ENCODE measurements around the gene ZNF35.
A peak's percentile ranks its signal among the peaks of the same experiment; 100 is the strongest.
"Not testable (repeated sequence)": the region's sequence is repeated elsewhere in the genome, so short reads cannot be mapped to it uniquely, and the experiment has no call there.

ZNF35 gene

DNA sequence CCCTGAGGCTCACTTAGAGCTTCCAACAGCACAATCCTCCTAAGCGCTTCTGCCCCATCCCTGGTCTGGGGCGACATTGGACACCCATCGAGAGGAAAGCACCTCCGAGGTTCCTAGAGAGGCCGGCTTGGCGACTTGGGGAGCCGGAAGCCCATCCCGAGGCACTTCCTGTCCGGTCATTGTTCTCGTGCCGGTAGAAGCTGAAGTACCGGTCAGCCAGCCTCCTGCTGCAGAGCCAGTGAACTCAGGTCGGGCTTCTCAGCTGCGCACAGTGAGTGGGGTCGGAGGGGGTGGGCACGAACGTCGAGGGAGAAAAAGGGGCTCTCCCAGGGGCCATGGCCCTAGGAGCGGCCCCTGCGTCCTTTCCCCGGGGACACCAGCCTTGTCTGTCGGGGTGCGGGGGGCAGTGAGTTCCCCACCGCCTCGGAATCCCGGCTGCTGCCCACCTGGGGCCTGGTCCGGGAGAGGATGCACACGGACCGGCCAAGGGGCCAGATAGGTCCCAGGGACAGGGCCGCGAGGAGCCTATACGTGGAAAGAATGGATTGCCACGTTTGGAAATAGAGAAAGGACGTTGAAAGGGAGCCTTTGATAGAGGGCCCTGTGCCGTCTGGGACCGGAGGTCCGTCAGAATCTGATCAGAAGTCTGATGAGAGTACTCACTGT is at the start of gene ZNF35:
Gene ZNF35, plus strand, starts transcription at position 169 of the 666 bp plus-strand sequence. CDS start 2,336 bp downstream, outside the sequence.
- DNase-seq, result peak; percentile 4

DNA sequence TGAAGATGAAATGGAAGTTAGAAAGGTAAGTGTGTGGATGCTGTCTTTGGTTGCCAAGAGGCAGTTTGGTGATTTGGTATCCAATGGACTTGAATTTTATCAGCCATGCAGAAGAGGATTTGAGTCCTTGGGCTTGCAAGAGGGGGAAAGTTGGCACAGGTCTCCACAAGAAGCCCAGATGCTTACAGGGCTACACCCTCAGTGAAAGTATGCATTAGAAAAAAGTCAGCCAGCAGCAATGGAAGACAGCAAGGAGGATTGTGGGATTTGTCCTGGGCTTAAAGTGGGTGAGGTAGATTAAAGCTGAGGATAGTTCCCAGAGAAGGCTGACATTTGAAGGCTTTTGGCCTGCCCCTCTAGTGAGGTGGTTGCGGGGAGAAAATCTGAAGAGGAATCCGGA is 46.8 kb upstream of the ZNF35 start:
- no peak for DNase-seq

GRCh38 chr3:44612678-44613077 is 35.9 kb upstream of the ZNF35 start:
- no peak for DNase-seq

DNA sequence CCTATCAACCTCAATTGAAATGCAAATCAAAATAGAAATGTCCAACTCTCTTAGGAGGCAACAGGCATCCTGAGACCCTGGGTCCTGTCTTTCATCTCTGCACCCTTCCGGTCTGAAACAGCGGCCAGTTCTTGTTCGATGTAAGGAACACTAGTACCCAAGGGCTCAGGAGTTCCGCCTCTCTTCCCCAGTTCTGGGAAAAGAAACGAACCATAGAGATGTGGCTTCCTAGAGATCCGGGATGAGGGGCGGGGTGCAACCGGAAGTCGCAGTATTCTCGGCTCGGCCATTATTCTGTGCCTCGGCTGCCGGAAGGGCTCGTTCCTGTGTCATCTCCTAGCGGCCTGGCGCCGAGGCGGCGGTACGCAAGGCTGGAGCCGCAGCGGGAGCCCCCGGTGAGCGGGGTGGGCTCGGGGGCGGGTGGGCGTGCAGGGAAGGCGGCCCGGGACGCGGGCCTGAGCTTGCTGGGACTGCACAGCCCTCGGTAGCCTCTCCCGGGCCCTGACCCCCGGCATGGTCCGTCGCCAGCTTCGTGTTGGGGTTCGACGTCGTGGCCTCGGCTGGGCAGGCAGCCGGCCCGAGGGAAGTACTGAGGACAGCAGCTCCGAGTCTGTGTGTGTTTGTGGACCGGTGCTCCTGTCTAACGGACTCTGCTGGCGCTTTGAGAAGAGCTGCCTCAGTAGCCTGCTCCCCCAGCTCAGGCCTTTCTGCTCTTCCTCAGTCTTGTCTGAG is 23.6 kb upstream of the ZNF35 start, which contains the start of gene ZNF197:
Gene ZNF197, plus strand, starts transcription at position 288 of the 732 bp plus-strand sequence. CDS start 4,119 bp downstream, outside the sequence.
- DNase-seq, result peak; percentile 68

DNA sequence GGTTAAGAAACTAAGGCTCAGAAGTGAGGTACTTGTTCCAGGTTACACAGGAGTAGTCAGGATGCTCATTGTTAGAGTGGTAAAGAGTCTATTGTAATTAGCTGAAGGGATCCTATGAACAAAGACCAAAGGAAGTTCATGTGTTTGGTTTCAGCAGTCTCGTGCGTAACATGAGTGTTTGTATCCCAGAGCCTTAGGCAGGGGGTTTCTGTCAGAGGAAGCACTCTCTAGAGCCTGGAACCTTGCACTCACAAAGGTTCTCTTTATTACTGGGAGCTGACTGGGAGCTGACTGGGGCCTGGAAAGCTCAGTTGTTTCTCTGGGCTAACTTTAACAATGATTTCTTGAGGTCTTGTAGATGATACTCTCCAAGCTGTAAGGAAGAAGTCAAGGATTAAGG is 19.8 kb upstream of the ZNF35 start:
- no peak for DNase-seq

- DNase-seq, result no peak
Observed at GRCh38 chr3:44632193-44632592, 16.3 kb upstream of the ZNF35 start.

GRCh38 chr3:44642337-44642736 is 6.2 kb upstream of the ZNF35 start:
- DNase-seq, result no peak

DNA sequence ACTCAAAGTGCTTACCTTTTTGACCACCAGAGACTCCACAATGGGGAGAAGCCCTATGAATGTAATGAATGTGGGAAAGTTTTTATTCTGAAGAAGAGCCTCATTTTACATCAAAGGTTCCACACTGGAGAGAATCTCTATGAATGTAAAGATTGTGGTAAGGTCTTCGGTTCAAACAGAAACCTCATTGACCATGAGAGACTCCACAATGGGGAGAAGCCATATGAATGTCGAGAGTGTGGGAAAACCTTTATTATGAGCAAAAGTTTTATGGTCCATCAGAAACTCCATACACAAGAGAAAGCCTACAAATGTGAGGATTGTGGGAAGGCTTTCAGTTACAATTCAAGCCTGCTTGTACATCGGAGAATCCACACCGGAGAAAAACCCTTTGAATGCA is 5.5 kb upstream of the ZNF35 start:
- no peak for DNase-seq

DNA sequence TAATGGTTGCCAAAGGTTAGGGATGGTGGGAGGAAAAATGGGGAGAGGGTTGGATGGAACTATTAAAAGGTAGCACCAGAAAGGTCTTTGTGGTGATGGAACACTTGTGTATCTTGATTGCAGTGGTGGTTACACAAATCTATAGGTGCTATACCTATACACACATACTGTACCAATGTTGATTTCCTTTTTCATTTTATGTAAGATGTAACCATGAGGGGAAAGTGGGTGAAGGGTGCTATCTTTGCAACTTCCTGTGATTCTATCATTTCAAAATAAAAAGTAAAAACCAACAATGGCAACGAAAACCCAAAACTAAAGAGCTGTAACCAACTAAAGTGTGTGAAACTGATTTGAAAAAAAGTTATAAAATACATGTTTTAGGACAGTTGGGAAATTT is 761 bp upstream of the ZNF35 start:
- DNase-seq, result no peak

GRCh38 chr3:44649709-44650108 is 1.2 kb downstream of the ZNF35 start:
- DNase-seq, result no peak

- DNase-seq, result no peak
Observed at GRCh38 chr3:44654039-44654438, 5.5 kb downstream of the ZNF35 start.

DNA sequence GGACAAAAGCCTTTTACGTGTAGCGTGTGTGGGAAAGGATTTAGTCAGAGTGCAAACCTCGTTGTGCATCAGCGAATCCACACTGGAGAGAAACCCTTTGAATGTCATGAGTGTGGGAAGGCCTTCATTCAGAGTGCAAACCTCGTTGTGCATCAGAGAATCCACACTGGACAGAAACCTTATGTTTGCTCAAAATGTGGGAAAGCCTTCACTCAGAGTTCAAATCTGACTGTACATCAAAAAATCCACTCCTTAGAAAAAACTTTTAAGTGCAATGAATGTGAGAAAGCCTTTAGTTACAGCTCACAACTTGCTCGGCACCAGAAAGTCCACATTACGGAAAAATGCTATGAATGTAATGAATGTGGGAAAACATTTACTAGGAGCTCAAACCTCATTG is 10.5 kb downstream of the ZNF35 start:
- DNase-seq, result no peak

DNA sequence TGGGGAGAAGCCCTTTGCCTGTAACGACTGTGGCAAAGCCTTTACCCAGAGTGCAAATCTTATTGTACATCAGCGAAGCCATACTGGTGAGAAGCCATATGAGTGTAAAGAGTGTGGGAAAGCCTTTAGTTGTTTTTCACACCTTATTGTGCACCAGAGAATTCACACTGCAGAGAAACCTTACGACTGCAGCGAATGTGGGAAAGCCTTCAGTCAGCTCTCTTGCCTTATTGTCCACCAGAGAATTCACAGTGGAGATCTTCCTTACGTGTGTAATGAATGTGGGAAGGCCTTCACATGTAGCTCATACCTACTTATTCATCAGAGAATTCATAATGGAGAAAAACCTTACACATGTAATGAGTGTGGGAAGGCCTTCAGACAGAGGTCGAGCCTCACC is 10.9 kb downstream of the ZNF35 start:
- no peak for DNase-seq

DNA sequence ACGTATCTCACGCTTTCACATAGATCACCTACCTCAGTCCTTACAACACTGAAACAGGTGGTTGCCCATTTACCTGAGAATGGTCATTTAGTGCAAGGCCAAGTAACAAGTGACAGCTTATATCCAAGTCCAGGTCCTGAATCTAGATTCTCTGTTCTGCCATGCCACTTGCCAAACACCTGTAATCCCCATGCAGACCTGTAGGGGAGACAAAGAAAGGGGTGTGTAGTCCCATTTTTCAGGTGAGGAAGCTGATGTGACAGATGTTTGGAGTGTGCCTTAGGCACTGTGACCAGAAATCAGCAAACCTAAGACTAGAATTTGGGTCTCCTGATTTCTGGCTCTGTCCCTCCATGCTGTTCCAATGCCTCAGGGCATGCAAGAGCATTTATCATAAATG is 12.7 kb downstream of the ZNF35 start:
- DNase-seq, result no peak

- DNase-seq, result no peak
Observed at GRCh38 chr3:44665173-44665572, 16.6 kb downstream of the ZNF35 start.

- DNase-seq, result no peak
Observed at GRCh38 chr3:44666346-44666745, 17.8 kb downstream of the ZNF35 start.

- DNase-seq, result no peak
Observed at GRCh38 chr3:44669760-44670159, 21.2 kb downstream of the ZNF35 start.

GRCh38 chr3:44673466-44673865 is 24.9 kb downstream of the ZNF35 start:
- not testable (repeated sequence) for DNase-seq

GRCh38 chr3:44674211-44674610 is 25.7 kb downstream of the ZNF35 start:
- no peak for DNase-seq

- DNase-seq, result no peak
Observed at GRCh38 chr3:44678480-44679116, 30.1 kb downstream of the ZNF35 start.

DNA sequence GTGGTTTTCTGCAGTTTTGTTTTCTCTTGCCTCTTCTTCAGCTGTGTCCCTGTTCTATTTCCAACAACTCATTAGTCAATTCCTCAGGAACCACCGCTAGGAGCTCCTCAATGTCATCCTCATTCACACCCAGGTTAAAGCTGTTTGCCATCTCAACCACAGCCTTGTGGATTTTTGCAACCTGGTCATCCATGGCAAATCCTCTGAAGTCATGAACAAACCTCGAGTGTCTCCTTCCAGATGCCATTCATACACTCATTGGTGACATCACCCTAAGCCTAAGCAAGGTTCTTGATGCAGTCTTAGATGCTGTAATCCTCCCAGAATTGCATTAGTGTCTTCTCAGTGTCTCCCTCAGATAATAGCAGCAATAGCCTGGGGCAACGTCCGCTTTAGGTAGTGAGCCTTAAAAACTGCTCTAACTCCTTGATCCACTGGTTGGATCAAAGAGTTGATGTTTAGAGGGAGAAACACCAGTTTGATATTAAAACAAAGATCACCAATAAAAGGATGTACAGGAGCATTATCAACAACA is 32.5 kb downstream of the ZNF35 start:
- no peak for DNase-seq

DNA sequence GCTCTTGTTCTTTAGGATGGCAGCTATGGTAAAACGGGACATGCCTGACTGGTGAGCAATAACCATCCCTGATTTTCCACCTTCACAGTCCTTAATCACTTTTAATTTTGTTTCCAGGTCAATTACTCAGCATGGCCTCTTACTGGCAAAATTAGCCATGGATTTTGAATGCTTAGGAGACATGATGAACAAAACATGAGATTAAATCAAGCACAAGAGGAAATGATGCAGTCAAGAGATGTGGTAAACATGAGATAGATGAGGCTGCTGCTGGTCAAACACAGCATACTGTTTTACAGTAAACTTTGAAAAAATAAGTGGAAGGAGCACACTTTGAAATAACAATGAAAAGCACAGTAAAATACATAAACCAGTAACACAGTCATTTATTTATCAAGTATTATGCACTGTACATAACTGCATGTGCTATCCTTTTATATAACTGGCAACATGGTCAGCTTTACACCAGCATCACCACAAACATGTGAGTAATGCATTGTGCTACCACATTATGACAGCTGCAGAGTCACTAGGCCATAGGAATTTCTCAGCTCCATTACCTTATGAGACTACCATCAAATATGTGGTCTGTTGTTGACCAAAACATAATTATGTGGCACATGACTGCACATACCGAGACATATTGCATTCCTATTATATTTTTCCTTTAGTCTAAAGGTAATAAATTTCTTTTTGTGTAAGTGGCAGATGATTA is 33.8 kb downstream of the ZNF35 start:
- no peak for DNase-seq

All from NCI-H187 treated with DMSO at 0.1 percent for 48 hours (cell line).